Suprapubic skin (tissue), 3 donors: ENCODE measurements around the gene TUBA4A.

Experiments used
- CTCF ChIP-seq, 2 donors: fragments of 200-600 bp in 1 of 2; fragments of 450-650 bp in 1 of 2; sonication (generic) in 1 of 2; IDR thresholded peaks; one replicate each; pipeline ENCODE4 v1.5.1; 2016 to 2019; ENCODE audit warnings: antibody characterized with exemption in 2 of 2, mild to moderate bottlenecking in 1 of 2, moderate library complexity in 1 of 2
- EP300 ChIP-seq: sonication (generic); formaldehyde crosslinking; IDR thresholded peaks from one replicate; pipeline ENCODE4 v1.6.1; 2017; ENCODE audit warnings: antibody characterized with exemption

- TF ChIP-seq EP300 (no peak), CTCF (IDR thresholded peaks at IDR 0.05) (no peak)
These were observed 37.7 kb upstream of the TUBA4A start for GRCh38 chr2:219291394-219291793.
